HepG2 (cell line): Measurements from ENCODE around the gene CKB. TPM values are rescaled to one million over a fixed set of nuclear protein-coding genes. Genes with fewer than 3 reads are reported as not detected.

Source experiments
- EED ChIP-seq: sonication (generic); formaldehyde crosslinking; IDR thresholded peaks from 2 replicates; pipeline ENCODE4 v1.5.0; 2020; ENCODE audit warnings: mild to moderate bottlenecking, missing genetic modification reagents
- GABPB1 ChIP-seq: IDR thresholded peaks from 2 replicates; pipeline ENCODE4 v1.6.1; 2016; ENCODE audit warnings: mild to moderate bottlenecking, missing genetic modification reagents, moderate library complexity, missing compliant biosample characterization
- HNRNPLL ChIP-seq: fragments of 200-400 bp; formaldehyde crosslinking; IDR thresholded peaks from 2 replicates; pipeline ENCODE4 v1.6.1; 2017; ENCODE audit warnings: mild to moderate bottlenecking, low read depth, low read length; ENCODE audit not compliant: poor library complexity, severe bottlenecking
- JDP2 ChIP-seq: sonication (generic); formaldehyde crosslinking; IDR thresholded peaks from 2 replicates; pipeline ENCODE4 v1.8.1; 2022; ENCODE audit warnings: missing genetic modification reagents, borderline replicate concordance
- MBD4 ChIP-seq: IDR thresholded peaks from 2 replicates; pipeline ENCODE4 v1.6.1; 2012; ENCODE audit warnings: low read length, inconsistent platforms, borderline replicate concordance
- MYC ChIP-seq: sonication (generic); formaldehyde crosslinking; IDR thresholded peaks from 2 replicates; pipeline ENCODE4 v1.9.0; 2021; ENCODE audit warnings: missing genetic modification reagents, borderline replicate concordance
- NR2F6 ChIP-seq, 2 experiments: IDR thresholded peaks; 2 replicates each; pipeline ENCODE4 v1.6.1; 2016; ENCODE audit warnings: antibody characterized with exemption in 1 of 2, mild to moderate bottlenecking in 1 of 2
- RCOR2 ChIP-seq: IDR thresholded peaks from 2 replicates; pipeline ENCODE4 v1.6.1; 2016; ENCODE audit warnings: missing biosample characterization, missing genetic modification reagents
- RXRA ChIP-seq: sonication (generic); formaldehyde crosslinking; IDR thresholded peaks from 2 replicates; pipeline ENCODE4 v1.5.1; 2020; ENCODE audit warnings: missing genetic modification reagents
- SMARCC2 ChIP-seq: fragments of 450-650 bp; IDR thresholded peaks from 2 replicates; pipeline ENCODE4 v1.6.1; 2017; ENCODE audit warnings: antibody characterized with exemption, mild to moderate bottlenecking
- TAF15 ChIP-seq: fragments of 200-400 bp; formaldehyde crosslinking; IDR thresholded peaks from one replicate; pipeline ENCODE4 v1.6.1; 2018; ENCODE audit warnings: mild to moderate bottlenecking, low read depth, low read length; ENCODE audit not compliant: poor library complexity, severe bottlenecking
- TARDBP ChIP-seq: sonication (generic); formaldehyde crosslinking; IDR thresholded peaks from 2 replicates; pipeline ENCODE4 v1.8.0; 2022; ENCODE audit warnings: mild to moderate bottlenecking, missing genetic modification reagents
- TCF7L2 ChIP-seq: IDR thresholded peaks from 2 replicates; pipeline ENCODE4 v1.6.1; 2011; ENCODE audit warnings: mild to moderate bottlenecking, low read depth, low read length, moderate library complexity
- ZEB1 ChIP-seq: IDR thresholded peaks from 2 replicates; pipeline ENCODE4 v1.6.1; 2012; ENCODE audit warnings: mild to moderate bottlenecking, low read depth, inconsistent platforms; ENCODE audit not compliant: insufficient replicate concordance
- ZNF232 ChIP-seq: sonication (generic); formaldehyde crosslinking; IDR thresholded peaks from 2 replicates; pipeline ENCODE4 v1.4.0; 2020; ENCODE audit warnings: missing genetic modification reagents, borderline replicate concordance
- ZNF30 ChIP-seq: sonication (generic); formaldehyde crosslinking; IDR thresholded peaks from 2 replicates; pipeline ENCODE4 v1.5.0; 2020; ENCODE audit warnings: mild to moderate bottlenecking, missing genetic modification reagents
- ZNF792 ChIP-seq: IDR thresholded peaks from 2 replicates; pipeline ENCODE4 v1.6.1; 2016
- ZNF83 ChIP-seq: sonication (generic); formaldehyde crosslinking; IDR thresholded peaks from 2 replicates; pipeline ENCODE4 v1.4.0; 2020; ENCODE audit warnings: missing genetic modification reagents, mild to moderate bottlenecking, borderline replicate concordance
- ZNF878 ChIP-seq: sonication (generic); formaldehyde crosslinking; IDR thresholded peaks from 2 replicates; pipeline ENCODE4 v1.8.1; 2023; ENCODE audit warnings: mild to moderate bottlenecking, missing genetic modification reagents, moderate library complexity
- ZSCAN22 ChIP-seq: sonication (generic); formaldehyde crosslinking; IDR thresholded peaks from 2 replicates; pipeline ENCODE4 v1.4.0; 2020; ENCODE audit warnings: mild to moderate bottlenecking, missing genetic modification reagents
- polyA plus RNA-seq, 8 experiments: library from polyadenylated mRNA; depleted of rRNA in 3 of 8; stranded (reverse) in 7 of 8; unstranded in 1 of 8; fragments of >200 nt; fragmentation: Illumina TruSeq in 4 of 8; extraction: Trizol in 4 of 8; gene quantifications; 2 replicates each; pipeline versions ENCODE4 v1.2.1 to v1.2.3, GENCODE V29; 2011 to 2016; ENCODE audit warnings: low read depth in 4 of 8, missing spikeins in 1 of 8, mixed read lengths in 1 of 8; ENCODE audit not compliant: insufficient read depth in 1 of 8
- total RNA-seq, 5 experiments: library from RNA; depleted of rRNA; stranded (reverse); fragments of >200 nt; fragmentation: Illumina TruSeq; extraction: Trizol; gene quantifications; 2 replicates each; pipeline ENCODE4 v1.2.3, GENCODE V29; 2016; ENCODE audit warnings: low read depth in 1 of 5
- TF ChIP-seq, protein P1 (sequence below): sonication (generic); formaldehyde crosslinking; IDR thresholded peaks from 2 replicates; pipeline ENCODE4 v1.4.0; 2020; ENCODE audit warnings: missing genetic modification reagents
- TF ChIP-seq, protein P2 (sequence below): sonication (generic); formaldehyde crosslinking; conservative IDR thresholded peaks from 2 replicates; pipeline ENCODE4 v1.4.0; 2020; ENCODE audit warnings: missing genetic modification reagents
- TF ChIP-seq, protein P3 (sequence below): sonication (generic); formaldehyde crosslinking; IDR thresholded peaks from 2 replicates; pipeline ENCODE4 v1.4.0; 2020; ENCODE audit warnings: missing genetic modification reagents

The CKB gene
- total and polyA plus RNA-seq, 2 of the 13 experiments (the other 11 are each of a cell fraction or from before 2014, with no cell fraction given), result 82.3 to 217 TPM

DNA sequence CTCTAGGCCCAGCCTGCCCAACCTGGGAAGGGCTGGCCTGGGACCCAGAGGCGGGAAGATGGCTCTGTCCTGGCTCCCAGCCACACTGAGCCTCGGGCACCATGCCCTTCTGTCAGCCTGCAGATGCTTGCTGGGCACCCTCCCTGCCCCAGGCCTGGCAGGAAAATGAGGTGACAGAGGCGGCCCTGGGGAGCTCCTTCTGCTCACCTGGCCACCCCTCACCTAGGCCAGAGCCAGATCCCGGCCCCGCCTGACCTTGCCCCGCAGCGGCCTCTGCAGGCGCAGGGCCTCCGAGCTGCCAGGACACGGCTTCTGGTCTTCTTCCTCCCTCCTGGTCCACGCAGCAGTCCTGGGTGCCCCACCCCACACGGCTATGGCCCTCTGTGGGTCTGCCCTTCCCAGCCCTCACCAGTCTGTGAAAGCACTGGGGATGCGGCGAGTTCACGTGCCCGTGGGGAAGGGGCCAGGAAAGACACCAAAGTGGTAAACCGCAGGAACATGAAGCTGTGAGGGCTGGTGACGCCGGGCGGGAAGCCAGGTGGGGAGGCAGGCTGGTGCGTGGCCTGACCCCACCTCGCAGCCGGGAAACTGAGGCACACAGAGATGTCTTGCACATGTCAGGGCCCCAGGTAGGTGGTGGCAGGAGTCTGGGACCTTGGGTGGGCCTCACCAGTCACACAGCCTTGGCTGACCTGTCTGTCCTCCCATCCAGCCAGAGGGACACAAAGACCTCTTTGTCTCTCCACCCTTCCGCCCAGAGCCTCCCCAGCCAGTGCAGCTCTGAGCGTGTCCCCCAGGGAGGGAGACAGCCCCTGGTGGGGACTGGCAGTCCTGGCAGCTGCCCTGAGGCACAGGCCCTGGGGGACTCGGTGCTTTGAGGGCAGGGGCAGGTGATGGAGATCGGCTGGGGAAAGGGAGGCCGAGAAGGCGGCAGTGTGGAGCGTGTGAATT, 27.0 kb upstream of the CKB start (continued):
- TF ChIP-seq, protein P1, sequence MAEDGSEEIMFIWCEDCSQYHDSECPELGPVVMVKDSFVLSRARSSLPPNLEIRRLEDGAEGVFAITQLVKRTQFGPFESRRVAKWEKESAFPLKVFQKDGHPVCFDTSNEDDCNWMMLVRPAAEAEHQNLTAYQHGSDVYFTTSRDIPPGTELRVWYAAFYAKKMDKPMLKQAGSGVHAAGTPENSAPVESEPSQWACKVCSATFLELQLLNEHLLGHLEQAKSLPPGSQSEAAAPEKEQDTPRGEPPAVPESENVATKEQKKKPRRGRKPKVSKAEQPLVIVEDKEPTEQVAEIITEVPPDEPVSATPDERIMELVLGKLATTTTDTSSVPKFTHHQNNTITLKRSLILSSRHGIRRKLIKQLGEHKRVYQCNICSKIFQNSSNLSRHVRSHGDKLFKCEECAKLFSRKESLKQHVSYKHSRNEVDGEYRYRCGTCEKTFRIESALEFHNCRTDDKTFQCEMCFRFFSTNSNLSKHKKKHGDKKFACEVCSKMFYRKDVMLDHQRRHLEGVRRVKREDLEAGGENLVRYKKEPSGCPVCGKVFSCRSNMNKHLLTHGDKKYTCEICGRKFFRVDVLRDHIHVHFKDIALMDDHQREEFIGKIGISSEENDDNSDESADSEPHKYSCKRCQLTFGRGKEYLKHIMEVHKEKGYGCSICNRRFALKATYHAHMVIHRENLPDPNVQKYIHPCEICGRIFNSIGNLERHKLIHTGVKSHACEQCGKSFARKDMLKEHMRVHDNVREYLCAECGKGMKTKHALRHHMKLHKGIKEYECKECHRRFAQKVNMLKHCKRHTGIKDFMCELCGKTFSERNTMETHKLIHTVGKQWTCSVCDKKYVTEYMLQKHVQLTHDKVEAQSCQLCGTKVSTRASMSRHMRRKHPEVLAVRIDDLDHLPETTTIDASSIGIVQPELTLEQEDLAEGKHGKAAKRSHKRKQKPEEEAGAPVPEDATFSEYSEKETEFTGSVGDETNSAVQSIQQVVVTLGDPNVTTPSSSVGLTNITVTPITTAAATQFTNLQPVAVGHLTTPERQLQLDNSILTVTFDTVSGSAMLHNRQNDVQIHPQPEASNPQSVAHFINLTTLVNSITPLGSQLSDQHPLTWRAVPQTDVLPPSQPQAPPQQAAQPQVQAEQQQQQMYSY (CRISPR knock-in tag), result no peak
- TF ChIP-seq ZEB1 (no peak), RCOR2 (0 out of 2 replicates have a peak, but pooled peaks have one; percentile 22), JDP2 (CRISPR knock-in tag) (no peak), TARDBP (CRISPR knock-in tag) (no peak; the same call in 1 of the 2 replicates), TCF7L2 (no peak), ZSCAN22 (CRISPR knock-in tag) (no peak), GABPB1 (peak; percentile 62), EED (CRISPR knock-in tag) (peak; percentile 49; the same call in 1 of the 2 replicates), ZNF30 (CRISPR knock-in tag) (no peak), MYC (CRISPR knock-in tag) (no peak; the same call in 1 of the 2 replicates), HNRNPLL (no peak), SMARCC2 (no peak), ZNF232 (CRISPR knock-in tag) (no peak), TAF15 (no peak), ZNF792 (no peak), MBD4 (no peak), ZNF878 (CRISPR knock-in tag) (no peak; the same call in 1 of the 2 replicates), ZNF83 (no peak), NR2F6 (IDR thresholded peaks at IDR 0.05) (no peak), NR2F6 (CRISPR knock-in tag; IDR thresholded peaks at IDR 0.05) (peak; percentile 37; the same call in 1 of the 2 replicates), RXRA (CRISPR knock-in tag) (peak; percentile 90)
- TF ChIP-seq, protein P2, sequence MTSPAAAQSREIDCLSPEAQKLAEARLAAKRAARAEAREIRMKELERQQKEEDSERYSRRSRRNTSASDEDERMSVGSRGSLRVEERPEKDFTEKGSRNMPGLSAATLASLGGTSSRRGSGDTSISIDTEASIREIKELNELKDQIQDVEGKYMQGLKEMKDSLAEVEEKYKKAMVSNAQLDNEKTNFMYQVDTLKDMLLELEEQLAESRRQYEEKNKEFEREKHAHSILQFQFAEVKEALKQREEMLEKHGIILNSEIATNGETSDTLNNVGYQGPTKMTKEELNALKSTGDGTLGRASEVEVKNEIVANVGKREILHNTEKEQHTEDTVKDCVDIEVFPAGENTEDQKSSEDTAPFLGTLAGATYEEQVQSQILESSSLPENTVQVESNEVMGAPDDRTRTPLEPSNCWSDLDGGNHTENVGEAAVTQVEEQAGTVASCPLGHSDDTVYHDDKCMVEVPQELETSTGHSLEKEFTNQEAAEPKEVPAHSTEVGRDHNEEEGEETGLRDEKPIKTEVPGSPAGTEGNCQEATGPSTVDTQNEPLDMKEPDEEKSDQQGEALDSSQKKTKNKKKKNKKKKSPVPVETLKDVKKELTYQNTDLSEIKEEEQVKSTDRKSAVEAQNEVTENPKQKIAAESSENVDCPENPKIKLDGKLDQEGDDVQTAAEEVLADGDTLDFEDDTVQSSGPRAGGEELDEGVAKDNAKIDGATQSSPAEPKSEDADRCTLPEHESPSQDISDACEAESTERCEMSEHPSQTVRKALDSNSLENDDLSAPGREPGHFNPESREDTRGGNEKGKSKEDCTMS (CRISPR knock-in tag), result no peak
- TF ChIP-seq, protein P3, sequence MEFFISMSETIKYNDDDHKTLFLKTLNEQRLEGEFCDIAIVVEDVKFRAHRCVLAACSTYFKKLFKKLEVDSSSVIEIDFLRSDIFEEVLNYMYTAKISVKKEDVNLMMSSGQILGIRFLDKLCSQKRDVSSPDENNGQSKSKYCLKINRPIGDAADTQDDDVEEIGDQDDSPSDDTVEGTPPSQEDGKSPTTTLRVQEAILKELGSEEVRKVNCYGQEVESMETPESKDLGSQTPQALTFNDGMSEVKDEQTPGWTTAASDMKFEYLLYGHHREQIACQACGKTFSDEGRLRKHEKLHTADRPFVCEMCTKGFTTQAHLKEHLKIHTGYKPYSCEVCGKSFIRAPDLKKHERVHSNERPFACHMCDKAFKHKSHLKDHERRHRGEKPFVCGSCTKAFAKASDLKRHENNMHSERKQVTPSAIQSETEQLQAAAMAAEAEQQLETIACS (CRISPR knock-in tag), result no peak
